T follicular helper cell (primary cell): ENCODE data around the gene SLC17A9.

ENCODE experiments used
- DNase-seq: peaks from one replicate; pipeline ENCODE4 v3.0.0-alpha.2; 2020; ENCODE audit warnings: low read depth

SLC17A9 gene

DNA sequence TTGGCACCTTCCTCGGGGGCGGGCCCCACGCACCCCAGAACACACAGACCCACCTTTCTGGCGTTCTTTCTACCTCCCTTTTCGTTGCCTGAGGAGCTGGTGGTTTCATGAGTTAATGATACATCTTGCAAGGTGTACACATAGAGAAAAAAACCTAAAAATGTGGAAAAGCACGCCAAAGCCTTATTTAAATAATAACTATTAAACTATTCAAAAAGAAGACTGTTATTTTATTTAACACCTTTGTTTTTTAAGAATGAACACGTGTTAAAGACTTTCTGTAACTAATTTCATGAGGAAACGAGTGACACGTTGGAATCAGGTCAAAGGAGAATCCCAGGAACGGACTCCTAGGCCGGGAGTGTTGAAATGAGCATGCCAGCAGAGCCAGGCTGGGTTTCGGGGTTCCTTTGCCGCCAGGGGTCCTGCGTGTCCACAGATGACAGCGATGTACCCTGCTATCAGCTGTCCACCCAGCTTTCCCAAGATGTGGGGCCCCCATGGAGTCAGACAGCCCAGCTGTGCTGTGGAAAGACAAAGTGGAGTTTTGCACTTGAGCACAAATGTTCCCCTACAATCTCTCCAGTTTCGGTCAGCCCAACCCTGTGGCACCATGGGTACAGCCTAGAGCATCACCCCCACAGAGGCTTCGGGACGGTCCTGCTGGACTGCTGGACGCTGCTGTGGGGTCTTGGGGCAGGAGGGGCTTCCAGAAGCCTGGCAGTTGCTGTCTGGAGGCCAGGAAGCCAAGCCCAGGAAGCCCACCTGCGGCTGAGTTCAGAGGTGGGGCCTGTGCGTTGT is 16.1 kb downstream of the SLC17A9 start:
- DNase-seq = no peak

- no peak for DNase-seq
Observed at GRCh38 chr20:62969179-62969760, 16.8 kb downstream of the SLC17A9 start.

DNA sequence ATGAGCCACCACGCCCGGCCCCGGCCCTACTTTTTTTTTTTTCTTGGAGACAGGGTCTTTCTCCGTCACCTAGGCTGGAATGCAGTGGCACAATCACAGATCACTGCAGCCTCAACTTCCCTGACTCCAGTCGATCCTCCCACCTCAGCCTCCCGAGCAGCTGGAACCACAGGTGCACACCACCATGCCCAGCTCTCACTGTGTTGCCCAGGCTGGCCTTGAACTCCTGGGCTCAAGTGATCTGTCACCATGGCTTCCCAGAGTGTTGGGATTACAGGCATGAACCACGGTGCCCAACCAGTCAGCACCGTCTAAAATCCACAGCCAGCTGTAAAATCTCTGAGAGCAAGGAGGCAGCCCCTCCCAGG is 17.4 kb downstream of the SLC17A9 start:
- DNase-seq = no peak

DNA sequence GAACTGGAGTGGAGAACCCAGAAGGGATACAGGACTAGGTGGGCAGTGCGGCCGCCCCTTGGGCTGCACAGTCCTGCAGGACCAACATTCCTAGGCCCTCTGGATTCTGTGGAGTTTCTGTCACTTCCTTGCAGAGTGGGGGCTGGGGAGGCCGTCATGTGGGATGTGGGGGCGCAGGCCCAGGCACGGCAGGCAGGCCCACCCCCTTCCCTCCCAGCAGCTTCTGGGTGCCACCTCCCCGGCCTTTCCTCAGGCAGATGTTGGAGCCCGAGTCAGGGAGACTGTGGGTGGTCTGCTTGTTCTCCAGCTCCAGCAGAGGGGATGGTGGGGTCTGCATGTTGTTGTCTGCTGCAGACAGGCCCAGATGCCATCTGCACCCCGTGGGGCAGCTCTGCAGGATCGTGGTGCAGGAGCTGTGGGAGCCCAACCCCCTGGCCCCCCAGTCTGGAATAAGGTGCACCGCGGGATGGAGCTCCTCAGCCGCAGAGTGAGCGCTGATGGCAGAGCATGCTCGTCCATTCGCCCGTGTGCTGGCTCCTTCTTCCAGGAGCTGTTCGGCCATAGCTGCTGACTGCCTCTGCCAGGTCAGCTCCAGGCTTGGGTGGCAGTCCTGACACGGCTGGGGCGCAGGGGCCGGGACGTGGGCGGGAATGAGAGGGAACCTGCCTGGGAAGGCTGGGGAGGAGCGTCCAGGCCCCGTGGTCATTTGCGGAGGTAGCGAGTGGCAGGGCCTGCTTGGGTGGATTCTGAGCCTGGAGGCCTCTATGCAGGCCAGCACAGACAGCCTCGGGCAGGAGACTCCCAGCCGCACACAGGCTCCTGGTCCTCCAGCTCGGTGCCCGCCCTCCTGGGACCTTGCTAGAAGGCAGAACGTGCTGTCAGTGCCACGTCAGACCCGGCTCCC is 18.1 kb downstream of the SLC17A9 start:
- DNase-seq = no peak

DNA sequence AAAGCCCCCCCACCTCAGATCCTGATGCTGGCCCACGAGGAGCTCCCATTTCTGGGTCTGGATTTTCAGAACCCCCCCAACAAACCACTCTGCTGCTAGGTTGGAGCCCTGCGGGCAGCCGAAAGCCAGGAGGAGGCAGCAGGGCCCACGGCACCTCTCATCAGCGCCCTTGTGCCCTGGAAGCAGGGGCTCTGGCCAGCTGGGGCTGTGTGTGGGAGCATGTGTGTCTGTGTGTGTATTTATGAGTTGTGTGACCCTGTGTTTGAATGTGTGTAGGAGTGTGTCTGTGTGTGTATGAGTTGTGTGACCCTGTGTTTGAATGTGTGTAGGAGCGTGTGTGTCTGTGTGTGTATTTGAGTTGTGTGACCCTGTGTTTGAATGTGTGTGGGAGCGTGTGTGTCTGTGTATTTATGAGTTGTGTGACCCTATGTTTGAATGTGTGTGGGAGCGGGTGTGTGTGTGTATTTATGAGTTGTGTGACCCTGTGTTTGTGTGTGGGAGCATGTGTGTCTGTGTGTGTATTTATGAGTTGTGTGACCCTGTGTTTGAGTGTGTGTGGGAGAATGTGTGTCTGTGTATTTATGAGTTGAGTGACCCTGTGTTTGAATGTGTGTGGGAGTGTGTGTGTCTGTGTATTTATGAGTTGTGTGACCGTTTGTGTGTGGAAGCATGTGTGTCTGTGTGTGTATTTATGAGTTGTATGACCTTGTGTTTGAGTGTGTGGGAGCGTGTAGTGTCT is 18.9 kb downstream of the SLC17A9 start:
- DNase-seq = no peak

GRCh38 chr20:62971950-62972844 is 19.7 kb downstream of the SLC17A9 start:
- peak; percentile 78 for DNase-seq

- no peak for DNase-seq
Observed at GRCh38 chr20:62972845-62973745, 20.6 kb downstream of the SLC17A9 start.

DNA sequence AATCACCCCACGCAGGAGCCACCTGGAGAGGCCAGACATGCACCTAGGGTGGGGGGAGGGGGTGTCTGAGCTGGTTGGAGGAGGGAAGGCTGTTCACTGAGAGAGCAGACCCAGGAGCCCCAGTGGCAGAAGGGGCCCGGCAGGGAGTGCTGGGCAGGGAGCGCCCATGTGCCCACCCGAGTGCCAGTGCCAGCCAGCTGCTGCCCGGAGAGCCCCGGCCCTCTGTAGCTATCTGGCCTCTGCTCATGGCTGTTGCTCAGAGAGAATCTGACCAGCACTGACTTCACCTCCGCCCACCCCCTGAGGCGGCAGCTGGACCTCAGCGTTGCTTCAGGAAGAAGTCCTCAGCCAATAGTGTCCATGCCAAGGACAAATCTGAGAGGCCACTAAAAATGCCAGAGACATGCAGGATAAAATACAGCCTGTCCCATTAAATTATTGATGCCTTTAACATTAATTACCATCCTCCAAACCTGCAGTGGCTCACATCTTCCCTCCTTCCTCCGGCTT is 22.8 kb downstream of the SLC17A9 start:
- DNase-seq = no peak

DNA sequence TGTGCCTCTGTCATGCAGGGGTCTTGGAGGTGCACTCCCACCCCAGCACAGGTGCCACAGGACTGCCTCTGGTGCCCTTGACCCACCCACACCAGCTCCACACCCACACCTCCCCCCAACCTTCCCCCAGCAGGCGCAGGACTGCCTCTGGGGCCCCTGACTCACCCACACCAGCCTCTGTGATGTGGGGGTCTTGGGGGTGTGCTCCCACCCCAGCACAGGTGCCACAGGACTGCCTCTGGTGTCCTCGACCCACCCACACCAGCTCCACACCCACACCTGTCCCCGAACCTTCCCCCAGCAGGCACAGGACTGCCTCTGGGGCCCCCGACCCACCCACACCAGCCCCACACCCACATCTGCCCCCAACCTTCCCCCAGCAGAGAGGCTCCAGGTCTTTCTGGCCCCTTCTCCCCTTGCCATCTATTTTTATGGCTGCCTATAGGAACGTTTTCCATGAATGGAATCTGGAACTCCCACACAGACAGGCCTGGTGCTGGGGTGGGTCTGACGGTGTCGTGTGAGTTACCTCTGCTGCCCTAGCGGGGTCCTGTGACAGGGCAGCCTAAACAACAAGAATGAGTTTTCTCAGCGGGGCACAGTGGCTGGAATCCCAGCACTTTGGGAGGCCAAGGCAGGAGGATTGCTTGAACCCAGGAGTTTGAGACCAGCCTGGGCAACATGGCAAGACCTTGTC is 23.5 kb downstream of the SLC17A9 start:
- no peak for DNase-seq

DNA sequence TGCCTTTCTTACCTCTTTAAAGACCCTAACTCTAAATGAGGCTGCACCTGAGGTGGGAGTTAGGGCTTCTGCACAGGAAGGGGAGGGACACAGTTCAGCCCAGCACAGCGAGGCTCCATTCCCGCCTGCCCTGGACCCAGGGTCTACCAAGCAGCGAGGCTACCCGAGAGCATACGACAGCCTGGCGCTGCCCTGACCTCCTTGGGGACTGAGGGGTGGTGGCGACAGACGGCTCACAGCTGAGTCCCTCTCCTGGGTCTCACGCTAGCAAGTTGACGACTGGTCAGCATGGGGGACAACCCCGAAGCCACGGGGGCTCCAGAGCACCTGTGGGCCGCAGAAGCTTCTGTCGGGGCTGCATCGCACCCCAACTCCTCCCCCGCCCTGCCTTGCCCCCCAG is 24.4 kb downstream of the SLC17A9 start:
- DNase-seq = no peak

- DNase-seq = peak; percentile 84
Observed at GRCh38 chr20:62977613-62978560, 25.4 kb downstream of the SLC17A9 start.

DNA sequence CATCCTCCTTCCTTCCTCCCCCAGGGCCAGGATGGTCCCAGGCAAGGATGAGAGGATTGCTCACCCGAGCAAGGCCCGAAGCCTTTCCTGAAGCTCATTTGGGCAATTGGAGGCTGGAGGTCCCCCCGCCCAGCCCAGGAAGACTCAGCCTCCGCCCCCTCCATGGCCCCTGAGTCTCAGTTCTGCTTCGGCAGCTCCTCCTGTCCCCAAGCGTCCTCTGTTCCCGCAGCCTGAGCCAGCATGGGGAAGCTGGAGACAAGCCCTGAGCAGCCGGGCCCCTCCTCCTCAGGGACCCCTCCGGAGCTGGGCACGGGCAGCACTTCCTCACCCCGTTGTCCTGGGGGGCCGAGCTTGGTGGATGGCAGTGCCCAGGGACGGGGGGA is 26.0 kb downstream of the SLC17A9 start:
- DNase-seq = no peak

DNA sequence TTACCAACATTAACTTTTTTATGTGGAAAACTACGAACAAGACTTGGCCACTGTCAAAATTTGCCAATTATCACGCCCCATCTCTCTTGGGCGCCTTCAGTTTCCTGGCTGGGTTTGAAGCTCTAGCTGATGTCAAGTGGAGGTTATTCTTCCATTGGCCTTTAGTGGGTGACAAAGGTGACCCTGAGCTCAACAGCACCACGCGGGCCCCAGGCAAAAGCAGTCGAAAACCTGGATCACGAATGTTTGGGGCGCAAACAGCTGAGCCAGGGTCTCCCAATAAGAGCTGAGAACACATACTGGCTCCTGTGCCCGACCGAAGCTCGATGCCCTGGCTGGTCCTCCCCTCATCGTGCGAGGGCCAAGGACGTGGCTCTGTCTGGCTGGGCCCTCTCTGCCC is 26.8 kb downstream of the SLC17A9 start:
- no peak for DNase-seq

- DNase-seq = no peak
Observed at GRCh38 chr20:62979876-62980373, 27.4 kb downstream of the SLC17A9 start.

DNA sequence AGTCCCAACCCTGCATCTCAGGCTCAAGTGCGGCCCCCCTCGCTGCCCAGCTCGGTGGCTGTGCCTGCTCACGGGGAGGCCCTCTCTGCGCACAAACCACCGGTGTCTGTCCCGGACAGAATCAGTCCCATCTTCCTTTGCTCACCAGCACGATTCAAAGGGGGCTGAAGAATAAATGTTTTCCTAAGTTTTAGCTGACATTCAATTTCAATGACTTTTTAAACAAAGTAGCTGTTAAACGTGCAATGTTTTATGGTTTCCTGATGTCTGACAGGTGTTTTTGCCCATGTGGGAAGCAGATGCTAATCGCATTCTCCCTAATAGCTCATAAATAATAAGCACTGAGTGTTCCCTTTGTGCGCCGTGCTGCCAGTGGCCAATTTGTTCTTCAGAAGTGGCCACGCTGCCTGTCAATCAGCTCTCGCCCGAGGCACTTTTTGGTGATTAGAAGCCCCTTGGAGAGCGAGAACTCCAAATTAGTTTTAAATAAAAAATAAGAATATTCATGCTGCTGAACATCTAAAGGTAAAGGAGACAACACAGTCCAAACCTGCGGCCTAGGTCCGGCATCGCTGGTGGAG is 28.0 kb downstream of the SLC17A9 start:
- no peak for DNase-seq

GRCh38 chr20:62980970-62981369 is 28.5 kb downstream of the SLC17A9 start:
- DNase-seq = peak; percentile 48
